HepG2 (cell line): ENCODE measurements around the gene HCK. TPM values are rescaled to one million over a fixed set of nuclear protein-coding genes. Genes with fewer than 3 reads are reported as not detected.
A peak's percentile ranks its signal among the peaks of the same experiment; 100 is the strongest.

ENCODE experiments used
- ETV6 ChIP-seq: sonication (generic); formaldehyde crosslinking; conservative IDR thresholded peaks from 2 replicates; pipeline ENCODE4 v1.4.0; 2020; ENCODE audit warnings: missing genetic modification reagents
- KLF9 ChIP-seq: IDR thresholded peaks from 2 replicates; pipeline ENCODE4 v1.6.1; 2016; ENCODE audit warnings: low read depth
- MBNL3 ChIP-seq: fragments of 250-450 bp; sonication (Bioruptor Pico); conservative IDR thresholded peaks from 2 replicates; pipeline ENCODE4 v1.8.0; 2022; ENCODE audit warnings: mild to moderate bottlenecking, inconsistent platforms
- NFE2L2 ChIP-seq: fragments of 150-350 bp; IDR thresholded peaks from 2 replicates; pipeline ENCODE4 v1.6.1; 2014; ENCODE audit warnings: low read length
- RFX3 ChIP-seq: IDR thresholded peaks from 2 replicates; pipeline ENCODE4 v1.6.1; 2016; ENCODE audit warnings: missing biosample characterization, missing genetic modification reagents
- SOX6 ChIP-seq, 2 experiments: fragments of 450-650 bp in 1 of 2; sonication (generic) in 1 of 2; formaldehyde crosslinking in 1 of 2; IDR thresholded peaks; 2 replicates each; pipeline versions ENCODE4 v1.4.0 to v1.6.1; 2017 to 2020; ENCODE audit warnings: antibody characterized with exemption in 1 of 2, mild to moderate bottlenecking in 1 of 2, missing genetic modification reagents in 1 of 2
- SP1 ChIP-seq, 2 experiments: fragments of 450-650 bp in 1 of 2; sonication (generic) in 1 of 2; formaldehyde crosslinking in 1 of 2; IDR thresholded peaks; 2 replicates each; pipeline versions ENCODE4 v1.4.0 to v1.6.1; 2016 to 2020; ENCODE audit warnings: missing genetic modification reagents in 1 of 2
- SUZ12 ChIP-seq: fragments of 150-350 bp; IDR thresholded peaks from 2 replicates; pipeline ENCODE4 v1.6.1; 2014; ENCODE audit warnings: low read depth, low read length
- ZBTB34 ChIP-seq: sonication (generic); formaldehyde crosslinking; IDR thresholded peaks from 2 replicates; pipeline ENCODE4 v1.8.0; 2022; ENCODE audit warnings: mild to moderate bottlenecking, missing genetic modification reagents
- ZBTB40 ChIP-seq, 2 experiments: fragments of 450-650 bp in 1 of 2; sonication (generic) in 1 of 2; formaldehyde crosslinking in 1 of 2; IDR thresholded peaks; 2 replicates each; pipeline versions ENCODE4 v1.6.1 to v1.8.0; 2016 to 2022; ENCODE audit warnings: antibody characterized with exemption in 1 of 2, mild to moderate bottlenecking in 1 of 2, missing genetic modification reagents in 1 of 2
- ZNF138 ChIP-seq: sonication (generic); formaldehyde crosslinking; IDR thresholded peaks from 2 replicates; pipeline ENCODE4 v1.5.0; 2020; ENCODE audit warnings: mild to moderate bottlenecking, low read depth, missing genetic modification reagents
- ZNF20 ChIP-seq: sonication (generic); formaldehyde crosslinking; IDR thresholded peaks from 2 replicates; pipeline ENCODE4 v1.4.0; 2020; ENCODE audit warnings: mild to moderate bottlenecking, moderate library complexity, missing genetic modification reagents
- ZNF256 ChIP-seq: sonication (generic); formaldehyde crosslinking; conservative IDR thresholded peaks from 2 replicates; pipeline ENCODE4 v1.4.0; 2020; ENCODE audit warnings: missing genetic modification reagents
- polyA plus RNA-seq, 8 experiments: library from polyadenylated mRNA; depleted of rRNA in 3 of 8; stranded (reverse) in 7 of 8; unstranded in 1 of 8; fragments of >200 nt; fragmentation: Illumina TruSeq in 4 of 8; extraction: Trizol in 4 of 8; gene quantifications; 2 replicates each; pipeline versions ENCODE4 v1.2.1 to v1.2.3, GENCODE V29; 2011 to 2016; ENCODE audit warnings: low read depth in 4 of 8, missing spikeins in 1 of 8, mixed read lengths in 1 of 8; ENCODE audit not compliant: insufficient read depth in 1 of 8
- total RNA-seq, 5 experiments: library from RNA; depleted of rRNA; stranded (reverse); fragments of >200 nt; fragmentation: Illumina TruSeq; extraction: Trizol; gene quantifications; 2 replicates each; pipeline ENCODE4 v1.2.3, GENCODE V29; 2016; ENCODE audit warnings: low read depth in 1 of 5
- TF ChIP-seq, protein P1 (sequence below): sonication (generic); formaldehyde crosslinking; IDR thresholded peaks from 2 replicates; pipeline ENCODE4 v1.8.0; 2022; ENCODE audit warnings: low read depth, missing genetic modification reagents
- TF ChIP-seq, protein P2 (sequence below): IDR thresholded peaks from 2 replicates; pipeline ENCODE4 v1.6.1; 2012; ENCODE audit warnings: inconsistent platforms

HCK gene
- total and polyA plus RNA-seq, 2 of the 13 experiments (the other 11 are each of a cell fraction or from before 2014, with no cell fraction given) = 0.04 TPM; not detected in 1

GRCh38 chr20:32031007-32031958, 20.8 kb upstream of the HCK start (continued):
- TF ChIP-seq MBNL3 (CRISPR knock-in tag) (no peak), ZBTB40 (IDR thresholded peaks at IDR 0.05) (no peak), ZBTB40 (CRISPR knock-in tag; IDR thresholded peaks at IDR 0.05) (no peak), KLF9 (peak; percentile 51; the same call in 1 of the 2 replicates), SP1 (IDR thresholded peaks at IDR 0.05) (no peak), SP1 (CRISPR knock-in tag; IDR thresholded peaks at IDR 0.05) (no peak), NFE2L2 (no peak), SOX6 (IDR thresholded peaks at IDR 0.05) (no peak), SOX6 (CRISPR knock-in tag; IDR thresholded peaks at IDR 0.05) (peak; percentile 63), ZNF138 (CRISPR knock-in tag) (0 out of 2 replicates have a peak, but pooled peaks have one; percentile 42), SUZ12 (no peak), RFX3 (no peak), ZBTB34 (no peak), ETV6 (CRISPR knock-in tag) (no peak), ZNF20 (CRISPR knock-in tag) (no peak), ZNF256 (CRISPR knock-in tag) (0 out of 2 replicates have a peak, but pooled peaks have one; percentile 34)
- TF ChIP-seq, protein P1, sequence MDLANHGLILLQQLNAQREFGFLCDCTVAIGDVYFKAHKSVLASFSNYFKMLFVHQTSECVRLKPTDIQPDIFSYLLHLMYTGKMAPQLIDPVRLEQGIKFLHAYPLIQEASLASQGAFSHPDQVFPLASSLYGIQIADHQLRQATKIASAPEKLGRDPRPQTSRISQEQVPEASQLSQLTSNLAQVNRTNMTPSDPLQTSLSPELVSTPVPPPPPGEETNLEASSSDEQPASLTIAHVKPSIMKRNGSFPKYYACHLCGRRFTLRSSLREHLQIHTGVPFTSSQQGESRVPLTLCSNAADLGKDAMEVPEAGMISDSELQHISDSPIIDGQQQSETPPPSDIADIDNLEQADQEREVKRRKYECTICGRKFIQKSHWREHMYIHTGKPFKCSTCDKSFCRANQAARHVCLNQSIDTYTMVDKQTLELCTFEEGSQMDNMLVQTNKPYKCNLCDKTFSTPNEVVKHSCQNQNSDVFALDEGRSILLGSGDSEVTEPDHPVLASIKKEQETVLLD (CRISPR knock-in tag) = no peak
- TF ChIP-seq, protein P2, sequence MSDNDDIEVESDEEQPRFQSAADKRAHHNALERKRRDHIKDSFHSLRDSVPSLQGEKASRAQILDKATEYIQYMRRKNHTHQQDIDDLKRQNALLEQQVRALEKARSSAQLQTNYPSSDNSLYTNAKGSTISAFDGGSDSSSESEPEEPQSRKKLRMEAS = peak; percentile 39; the same call in 1 of the 2 replicates
